Dermis blood vessel endothelial cell (primary cell): ENCODE data around the gene KRCC1. TPM values are rescaled to one million over a fixed set of nuclear protein-coding genes. Genes with fewer than 3 reads are reported as not detected.
A peak's percentile ranks its signal among the peaks of the same experiment; 100 is the strongest.
"Not testable (repeated sequence)": the region's sequence is repeated elsewhere in the genome, so short reads cannot be mapped to it uniquely, and the experiment has no call there.

ENCODE experiments used
- DNase-seq: peaks from one replicate; pipeline ENCODE4 v3.0.0; 2010
- total RNA-seq: library from RNA; depleted of rRNA; stranded (reverse); fragments of >200 nt; gene quantifications from 2 replicates; pipeline ENCODE4 v1.2.3, GENCODE V29; 2014

The KRCC1 gene
- total RNA-seq, 1 donor from 2014 or later = 19.9 TPM

DNA sequence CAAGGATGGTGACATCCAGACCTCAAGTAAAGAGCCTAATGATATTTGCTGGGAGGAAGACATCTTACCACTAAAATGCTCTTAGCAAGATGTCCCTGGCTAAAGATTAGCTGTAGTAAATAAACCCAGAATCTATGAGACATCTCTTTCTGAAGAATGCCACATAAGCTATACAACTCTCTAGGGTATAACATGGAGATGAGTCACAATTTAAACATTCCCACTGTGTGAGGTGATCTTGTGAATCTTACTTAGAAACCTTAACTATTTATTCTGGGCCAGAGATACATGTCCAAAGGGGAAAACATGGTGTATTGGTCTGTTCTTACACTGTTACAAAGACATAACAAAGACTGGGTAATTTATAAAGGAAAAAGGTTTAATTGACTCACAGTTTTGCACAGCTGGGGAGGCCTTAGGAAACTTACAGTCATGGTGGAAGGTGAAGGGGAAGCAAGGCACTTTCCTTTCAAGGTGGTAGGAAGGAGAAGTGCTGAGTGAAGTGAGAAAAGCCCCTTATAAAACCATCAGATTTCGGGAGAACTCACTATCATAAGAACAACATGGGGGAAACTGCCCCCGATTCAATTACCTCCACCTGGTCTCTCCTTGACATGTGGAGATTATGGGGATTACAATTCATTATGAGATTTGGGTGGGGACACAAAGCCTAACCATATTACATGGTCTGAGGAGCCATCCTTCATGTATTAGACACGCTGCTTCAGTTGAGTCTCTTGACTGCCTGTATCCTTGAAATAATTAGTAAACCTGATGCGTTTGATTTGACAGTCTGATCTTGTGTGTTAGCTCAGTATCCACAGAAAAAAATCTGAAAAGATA is 17.1 kb downstream of the KRCC1 start:
- DNase-seq = peak; percentile 47

DNA sequence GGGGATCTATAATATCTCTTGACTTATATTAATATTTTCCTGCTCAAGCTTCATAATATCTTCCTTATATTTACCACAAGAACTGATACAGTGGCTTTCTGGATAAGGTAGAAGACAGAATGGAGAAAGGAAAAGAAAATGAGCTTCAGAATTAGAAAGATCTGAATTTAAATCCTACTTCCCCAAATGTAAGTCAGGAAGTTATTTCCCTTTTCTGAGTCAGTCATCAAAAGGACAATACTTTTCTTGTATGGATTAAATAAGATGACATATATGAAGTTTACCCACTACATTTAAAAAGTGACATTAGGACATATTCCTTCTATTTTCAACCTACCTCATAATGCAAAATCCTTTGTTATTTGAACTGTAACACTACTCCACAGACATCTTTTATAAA is 19.0 kb downstream of the KRCC1 start:
- no peak for DNase-seq

DNA sequence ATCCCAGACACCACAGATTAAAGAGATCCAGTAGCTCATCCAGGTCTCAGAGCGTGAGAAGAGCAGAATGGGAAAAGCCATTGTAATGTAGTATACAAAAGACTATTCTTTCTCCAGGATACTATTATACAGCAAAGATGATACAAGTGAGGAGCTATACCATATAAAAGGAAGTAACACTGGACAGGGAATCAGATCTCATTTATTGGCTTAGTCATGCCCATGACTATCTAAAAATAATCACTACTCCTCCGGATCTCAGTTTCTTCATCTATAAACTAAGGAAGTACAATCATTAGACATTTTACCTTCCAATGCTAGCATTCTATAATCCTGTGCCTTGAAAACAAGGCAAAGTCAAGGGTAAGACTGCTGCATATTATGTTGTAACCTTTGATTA is 19.4 kb downstream of the KRCC1 start:
- no peak for DNase-seq

DNA sequence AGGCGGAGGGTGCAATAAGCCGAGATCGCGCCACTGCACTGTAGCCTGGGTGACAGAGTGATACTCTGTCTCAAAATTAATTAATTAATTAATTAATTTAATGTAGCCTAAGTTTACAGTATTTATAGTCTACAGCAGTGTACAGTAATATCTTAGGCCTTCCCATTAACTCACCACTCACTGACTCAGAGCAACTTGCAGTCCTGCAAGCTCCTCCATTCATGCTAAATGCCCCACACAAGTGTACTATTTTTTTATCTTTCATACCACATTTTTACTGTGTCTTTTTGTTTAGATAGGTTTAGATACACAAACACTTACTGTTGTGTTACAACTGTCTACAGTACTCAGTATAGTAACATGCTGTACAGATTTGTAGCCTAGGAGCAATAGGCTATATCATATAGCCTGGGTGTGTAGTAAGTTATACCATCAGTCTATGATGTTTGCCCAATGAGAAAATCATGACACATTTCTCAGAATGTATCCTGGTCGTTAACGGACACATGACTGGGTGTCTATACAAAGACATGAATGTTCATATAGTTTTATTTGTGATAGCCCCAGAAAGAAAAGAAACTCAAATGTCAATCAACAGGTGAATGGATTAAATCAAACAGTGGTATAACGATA is 23.4 kb downstream of the KRCC1 start:
- DNase-seq = no peak

DNA sequence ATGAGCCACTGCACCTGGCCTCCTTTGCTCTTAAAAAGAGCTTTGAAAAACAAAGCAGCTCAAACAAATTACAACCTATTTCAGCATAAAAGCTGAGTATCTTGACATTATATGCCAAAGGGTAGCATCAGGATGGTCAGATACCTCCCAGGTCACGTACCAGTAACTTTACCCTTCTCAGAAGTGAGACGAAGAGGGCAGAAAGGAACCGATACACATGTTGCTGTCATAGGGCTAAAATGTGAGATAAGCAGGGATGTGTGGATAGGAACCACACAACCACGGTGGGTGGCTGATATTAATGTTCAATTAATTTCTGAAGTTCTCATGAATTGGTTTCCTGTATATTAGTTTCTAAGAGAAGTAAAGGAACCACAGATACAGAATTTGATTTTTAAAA is 26.7 kb downstream of the KRCC1 start:
- no peak for DNase-seq

DNA sequence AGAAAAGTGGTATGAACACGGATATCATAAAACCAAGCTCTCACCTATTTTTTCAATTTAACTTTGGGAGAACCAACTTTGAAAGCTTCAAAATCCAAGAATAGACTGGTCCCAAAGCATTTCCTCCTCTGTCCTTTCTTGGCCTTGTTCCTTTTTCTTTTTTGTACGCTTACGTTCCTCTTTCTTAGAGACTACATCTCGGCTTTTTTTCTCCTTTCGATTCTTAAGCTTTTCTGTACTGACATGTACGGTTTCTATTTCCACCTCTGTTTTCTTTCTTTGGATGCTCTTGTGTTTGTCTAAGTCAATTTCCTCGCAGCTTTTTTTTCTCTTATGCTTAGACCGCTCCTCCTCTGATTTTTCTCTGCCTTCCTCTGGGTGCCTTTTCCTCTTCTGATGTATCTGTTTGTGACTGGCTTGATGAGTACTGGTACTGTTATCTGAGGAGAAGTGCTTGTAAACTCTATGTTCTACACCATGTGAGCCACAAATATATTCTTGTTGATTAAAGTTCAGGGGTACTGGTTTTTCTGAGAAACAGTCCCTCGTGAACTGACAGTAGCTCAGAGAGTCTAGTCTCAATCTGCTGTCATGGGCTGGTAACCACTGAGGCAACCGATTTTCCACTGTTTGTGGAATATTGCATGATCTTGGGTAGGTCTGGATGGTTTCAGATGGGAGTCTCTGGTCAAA is 27.7 kb downstream of the KRCC1 start:
- no peak for DNase-seq

DNA sequence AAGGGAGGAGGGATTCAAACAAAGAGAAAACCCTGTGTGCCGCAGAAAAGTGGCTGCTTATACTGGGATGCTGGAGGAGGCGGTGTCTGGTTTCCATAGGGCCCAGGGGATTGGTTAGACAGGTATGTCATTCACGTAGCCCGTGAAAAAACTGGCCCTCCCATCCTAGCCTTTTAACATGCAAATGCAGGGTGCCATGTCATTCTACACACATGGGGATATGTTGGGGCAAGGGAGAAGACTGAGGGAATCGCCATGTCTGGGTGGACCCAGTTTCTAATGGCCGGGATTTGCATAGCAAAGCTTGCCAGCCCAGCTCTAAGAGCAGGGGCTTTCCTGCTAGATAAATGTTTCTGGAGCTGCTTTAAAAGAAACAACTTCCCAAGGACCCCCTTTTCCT is 31.1 kb downstream of the KRCC1 start:
- no peak for DNase-seq

DNA sequence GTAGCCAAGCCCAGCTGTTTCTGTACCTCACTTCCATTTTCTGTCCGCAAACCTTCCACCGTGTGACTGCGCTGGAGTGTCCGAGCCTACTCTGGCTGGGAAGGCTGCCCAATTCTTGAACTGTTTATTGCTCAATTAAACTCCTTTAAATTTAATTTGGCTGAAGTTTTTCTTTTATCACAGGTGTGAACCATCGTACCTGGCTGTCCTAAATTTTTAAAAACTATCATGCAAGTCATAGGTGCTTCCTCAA is 33.0 kb downstream of the KRCC1 start:
- DNase-seq = no peak

DNA sequence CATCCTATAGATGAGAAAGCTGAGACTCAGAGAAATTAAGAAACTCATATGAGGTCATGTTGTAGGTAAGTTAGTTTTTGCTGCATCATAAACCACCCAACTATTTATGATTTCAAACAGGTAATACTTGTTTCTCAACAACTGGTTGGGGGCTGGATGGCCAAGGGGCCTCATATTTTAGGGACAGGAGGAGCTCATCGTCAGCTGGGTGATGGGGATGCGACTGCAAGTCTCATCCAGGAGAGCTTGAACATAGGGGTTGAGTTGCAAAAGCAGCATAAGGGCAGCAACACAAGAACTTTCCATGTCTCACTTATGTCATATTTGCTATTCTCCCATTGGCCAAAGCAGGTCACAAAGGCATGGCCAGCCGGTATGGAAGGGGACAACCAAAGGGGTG is 35.6 kb downstream of the KRCC1 start:
- no peak for DNase-seq

DNA sequence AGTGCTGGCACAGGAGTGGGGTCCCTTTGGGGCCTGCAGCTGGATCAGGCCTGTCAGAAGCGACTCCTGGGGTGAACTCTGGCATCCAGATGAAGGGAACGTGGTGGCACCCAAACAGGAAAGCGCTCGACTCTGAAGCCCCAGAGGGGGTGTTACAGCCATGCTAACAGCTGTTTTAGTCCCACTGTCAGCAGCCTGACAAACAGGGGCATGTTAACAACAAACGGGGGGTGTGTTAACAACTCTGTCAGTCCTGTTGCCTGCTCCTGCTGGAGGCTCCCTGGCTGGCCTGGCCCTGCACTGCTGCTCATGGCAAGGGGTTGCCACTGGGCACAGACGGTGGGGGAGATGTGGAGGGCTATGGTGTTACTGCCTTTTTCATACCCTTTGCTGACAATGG is 36.7 kb downstream of the KRCC1 start:
- no peak for DNase-seq

DNA sequence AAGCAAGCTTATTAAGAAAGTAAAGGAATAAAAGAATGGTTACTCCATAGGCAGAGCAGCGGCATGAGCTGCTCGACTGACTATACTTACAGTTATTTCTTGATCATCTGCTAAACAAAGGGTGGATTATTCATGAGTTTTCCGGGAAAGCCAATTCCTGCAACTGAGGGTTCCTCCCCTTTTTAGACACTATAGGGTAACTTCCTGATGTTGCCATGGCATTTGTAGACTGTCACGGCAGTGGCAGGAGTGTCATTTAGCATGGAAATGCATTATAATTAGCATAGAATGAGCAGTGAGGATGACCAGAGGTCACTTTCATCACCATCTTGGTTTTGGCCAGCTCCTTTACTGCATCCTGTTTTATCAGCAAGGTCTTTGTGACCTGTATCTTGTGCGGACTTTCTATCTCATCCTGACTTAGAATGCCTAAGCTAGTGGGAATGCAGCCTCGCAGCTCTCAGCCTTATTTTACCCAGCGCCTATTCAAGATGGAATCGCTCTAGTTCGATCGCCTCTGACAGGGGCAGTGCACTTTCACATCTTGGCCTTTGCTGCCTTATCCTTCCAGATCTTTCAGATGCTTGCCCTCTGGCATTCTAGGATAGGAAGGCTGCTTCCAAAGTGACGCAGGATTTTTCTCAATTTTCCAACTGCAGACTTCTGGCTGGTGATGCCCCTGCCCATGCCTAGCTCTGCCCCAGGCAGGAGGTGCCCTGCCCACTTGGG is 37.3 kb downstream of the KRCC1 start:
- DNase-seq = peak; percentile 29

DNA sequence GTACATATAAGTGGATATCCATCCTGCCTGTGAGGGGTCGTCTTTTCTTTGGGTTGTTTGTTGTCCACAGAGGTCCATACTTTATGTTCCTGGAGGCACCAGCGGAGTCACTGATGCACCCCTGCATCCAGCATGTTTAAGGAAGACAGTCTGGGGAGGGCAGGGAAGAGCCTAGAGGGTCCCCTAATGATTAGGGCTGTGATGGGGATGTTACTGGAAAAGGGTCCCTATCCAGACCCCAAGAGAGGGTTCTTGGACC is 37.9 kb downstream of the KRCC1 start:
- DNase-seq = not testable (repeated sequence)

DNA sequence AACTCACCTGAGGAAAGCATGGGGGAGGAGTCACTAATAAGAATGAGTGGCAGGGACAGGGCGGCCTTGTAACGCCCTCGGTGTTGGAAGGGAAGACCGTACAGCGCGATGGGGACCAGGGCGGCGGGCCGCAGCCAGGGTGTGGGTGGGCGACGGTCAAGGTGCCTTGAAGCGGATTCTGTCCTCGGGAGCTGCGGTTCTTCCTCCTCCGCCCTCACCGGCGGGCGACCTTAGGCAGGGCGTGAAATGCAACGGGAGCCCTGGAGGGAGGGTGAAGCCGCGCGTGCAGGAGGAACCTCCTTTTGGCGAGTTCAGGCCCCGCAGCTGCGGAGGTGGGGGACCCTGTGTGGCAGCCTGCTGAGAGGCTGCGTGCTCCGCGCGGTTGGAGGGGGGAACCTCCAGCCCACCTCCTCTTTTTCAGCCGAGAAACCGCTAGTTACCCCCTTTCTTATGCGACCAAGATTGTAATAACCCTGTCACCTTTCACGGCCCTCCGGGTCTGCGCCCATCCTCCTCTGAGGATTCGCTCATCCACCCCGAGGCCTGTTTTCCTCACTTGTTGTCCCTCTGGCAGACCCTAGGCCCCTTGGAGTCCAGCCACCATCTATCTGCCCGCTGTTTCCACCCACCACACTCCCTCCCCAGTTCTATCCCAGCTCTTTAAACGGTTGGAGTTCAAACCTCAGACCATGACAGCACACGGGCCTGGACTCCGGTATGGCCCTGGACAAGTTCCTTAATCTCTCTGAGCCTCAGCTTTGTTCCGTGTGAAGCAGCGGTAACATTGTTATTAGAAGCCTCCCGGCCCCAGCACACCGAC is 38.4 kb downstream of the KRCC1 start:
- peak; percentile 4 for DNase-seq

DNA sequence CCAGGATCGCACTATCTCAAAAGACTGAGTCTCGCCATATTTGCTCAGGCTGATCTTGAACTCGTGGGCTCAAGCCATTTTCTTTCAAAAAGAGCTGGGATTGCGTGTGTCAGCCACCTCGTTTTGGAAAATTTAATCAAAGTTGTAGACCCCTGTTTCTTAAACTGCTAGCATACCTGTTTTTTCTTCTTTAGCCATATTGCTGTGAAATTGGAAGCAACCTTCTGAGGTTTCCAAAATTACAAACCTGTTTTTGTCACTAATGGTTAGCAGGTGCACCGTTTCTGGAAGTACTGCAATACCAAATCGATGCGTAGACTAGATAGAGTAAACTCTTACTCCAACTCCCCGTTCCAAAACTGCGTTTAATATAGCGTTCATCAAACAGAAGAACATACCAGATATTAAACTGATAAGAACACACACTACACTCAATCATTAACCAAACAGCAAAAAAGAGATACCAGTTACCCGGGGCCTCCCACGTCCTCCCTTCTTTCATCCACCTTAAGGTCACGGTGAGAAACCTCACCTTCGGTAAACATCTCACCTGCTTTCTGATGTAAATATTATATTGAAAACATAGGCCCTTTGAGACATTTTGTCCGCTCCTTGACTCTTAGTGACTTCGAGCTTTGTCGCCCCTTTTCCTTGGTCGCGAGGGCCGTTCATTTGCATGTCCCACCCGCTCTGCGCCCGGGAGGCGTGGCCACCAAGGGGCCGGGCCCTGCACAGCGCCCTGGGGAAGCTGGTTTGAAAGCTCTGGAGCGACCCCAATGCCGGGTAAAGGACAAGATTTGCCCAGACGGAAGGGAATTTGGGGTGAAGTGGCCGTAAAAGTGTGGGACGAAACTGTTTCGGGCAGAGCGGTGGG is 39.3 kb downstream of the KRCC1 start, which contains the start of gene RNU2-63P:
Gene RNU2-63P (minus strand): TSS at position 462 of the 874 bp plus-strand sequence.
- DNase-seq = peak; percentile 82

DNA sequence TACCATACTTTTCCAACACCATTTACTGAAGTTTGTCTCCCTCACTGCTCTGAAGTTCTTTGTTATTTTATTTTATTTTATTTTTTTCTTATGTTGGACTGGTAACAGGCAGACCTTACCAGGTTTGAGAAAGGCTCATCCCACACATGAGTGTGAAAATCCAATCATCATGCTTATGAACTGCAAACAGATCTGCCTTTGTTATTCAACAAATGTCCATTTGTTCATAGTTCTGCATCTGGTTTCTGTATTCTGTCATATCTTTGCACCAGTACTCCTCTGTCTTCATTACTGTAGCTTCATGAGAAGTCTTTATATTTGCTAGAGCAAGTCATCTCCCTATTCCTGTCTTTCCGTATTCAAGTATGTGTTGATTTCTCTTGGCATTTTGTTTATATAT is 44.6 kb downstream of the KRCC1 start:
- no peak for DNase-seq

DNA sequence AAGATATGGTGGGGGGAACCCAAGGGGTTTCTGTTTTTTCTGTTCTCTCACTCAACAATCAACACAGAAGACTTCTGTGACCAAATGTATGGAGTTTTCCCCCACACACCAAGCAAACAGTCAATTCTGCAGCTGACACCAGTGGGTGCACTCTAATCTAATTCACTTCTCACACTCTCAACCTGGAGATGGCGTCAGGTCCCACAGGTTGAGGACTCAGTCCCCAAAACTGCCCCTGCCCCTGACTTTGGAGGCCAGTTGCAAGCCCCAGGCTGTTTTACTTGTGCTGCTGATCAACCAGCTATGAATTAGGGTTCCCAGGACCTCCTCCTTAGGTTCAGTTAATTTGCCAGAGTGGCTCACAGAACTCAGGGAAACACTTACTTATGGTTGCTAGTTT is 45.4 kb downstream of the KRCC1 start:
- DNase-seq = no peak

DNA sequence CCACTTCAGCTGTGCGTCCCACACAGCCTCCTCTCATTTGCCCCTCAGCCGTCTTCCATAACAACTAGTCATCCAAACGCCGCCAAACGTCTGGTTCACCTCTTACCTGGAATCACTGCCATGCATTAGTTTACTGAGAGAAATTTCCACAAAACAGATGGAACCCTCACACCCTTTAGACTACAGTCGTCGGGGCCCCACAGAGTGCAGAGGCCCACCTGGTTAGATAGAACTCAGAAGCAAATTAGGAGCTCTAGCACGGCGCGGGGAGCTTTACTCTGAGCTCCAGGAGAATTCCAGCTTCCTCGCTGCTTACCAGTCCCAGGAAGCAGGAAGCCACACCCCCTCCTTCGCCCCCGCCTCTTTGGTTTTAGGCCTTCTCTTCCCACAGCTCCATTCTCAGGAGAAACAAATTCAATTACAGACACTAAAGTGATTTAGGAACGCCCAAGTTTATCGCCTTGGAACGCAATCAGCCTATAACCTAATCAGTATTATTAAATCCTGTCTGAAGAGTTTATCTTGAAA is 48.6 kb downstream of the KRCC1 start:
- DNase-seq = no peak

DNA sequence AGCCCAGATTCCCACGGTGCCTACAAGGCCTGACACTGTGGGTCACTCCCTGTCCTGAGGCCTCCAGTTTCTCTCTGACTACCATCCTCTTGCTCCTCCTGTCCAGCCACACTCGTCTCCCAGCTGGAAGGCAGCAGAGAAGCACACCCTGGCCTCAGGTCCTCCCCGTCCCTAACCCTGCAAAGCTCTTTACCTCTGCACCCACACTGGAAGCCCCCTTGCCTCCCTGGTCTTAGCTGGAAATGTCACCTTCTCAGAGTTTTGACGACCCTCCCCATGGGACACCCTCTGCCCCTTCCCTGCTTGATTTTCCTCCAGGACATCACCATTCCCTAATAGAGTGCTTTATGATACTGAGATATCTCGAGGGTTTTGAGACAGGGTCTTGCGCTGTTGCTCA is 49.8 kb downstream of the KRCC1 start:
- no peak for DNase-seq

DNA sequence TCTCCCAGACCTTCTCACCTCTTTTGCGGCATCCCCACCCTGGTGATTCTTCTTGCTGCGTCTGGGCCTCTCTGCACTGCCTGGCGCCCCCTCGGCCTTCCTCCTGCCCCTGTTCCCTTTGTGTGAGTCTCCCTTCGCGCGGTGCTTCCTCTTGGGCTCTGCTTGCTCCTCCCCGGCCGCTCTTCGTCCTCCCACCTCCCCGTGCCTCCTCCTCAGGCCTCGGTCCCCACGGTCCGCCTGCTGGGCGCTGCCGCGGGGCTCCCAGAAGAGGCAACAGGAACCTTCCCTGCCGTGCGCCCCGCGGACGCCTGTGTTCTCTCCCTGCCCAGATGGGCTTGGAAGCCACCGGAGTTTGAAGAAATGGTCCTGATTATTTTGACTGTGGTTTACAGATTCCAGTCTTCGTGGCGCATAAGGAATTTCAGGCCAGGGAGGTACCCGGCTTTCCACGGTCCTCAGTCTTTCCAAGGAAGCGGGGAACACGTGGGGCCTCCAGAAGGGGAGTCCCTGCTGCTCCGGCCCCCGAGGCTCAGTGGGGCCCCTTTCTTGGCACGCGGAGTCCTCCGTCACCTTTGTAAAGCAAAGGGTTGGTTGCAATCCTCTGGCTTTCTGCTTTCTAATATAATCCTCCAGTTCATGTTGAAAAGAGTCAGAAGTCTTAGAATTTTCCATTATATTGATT is 52.4 kb downstream of the KRCC1 start:
- peak; percentile 14 for DNase-seq

DNA sequence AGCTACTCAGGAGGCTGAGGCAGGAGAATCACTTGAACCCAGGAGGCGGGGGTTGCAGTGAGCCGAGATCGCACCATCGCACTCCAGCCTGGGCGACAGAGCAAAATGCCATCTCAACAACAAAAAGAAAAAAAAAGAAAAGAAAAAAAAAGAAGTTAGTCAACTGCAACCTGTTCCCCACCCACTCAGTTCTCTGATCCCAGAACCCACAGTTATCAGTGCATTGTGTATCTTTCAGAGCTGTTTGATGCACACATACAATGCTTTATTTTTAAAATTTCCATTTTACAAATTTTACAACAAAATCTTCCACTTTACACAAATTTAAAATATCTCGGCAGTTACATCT is 53.2 kb downstream of the KRCC1 start:
- DNase-seq = no peak

DNA sequence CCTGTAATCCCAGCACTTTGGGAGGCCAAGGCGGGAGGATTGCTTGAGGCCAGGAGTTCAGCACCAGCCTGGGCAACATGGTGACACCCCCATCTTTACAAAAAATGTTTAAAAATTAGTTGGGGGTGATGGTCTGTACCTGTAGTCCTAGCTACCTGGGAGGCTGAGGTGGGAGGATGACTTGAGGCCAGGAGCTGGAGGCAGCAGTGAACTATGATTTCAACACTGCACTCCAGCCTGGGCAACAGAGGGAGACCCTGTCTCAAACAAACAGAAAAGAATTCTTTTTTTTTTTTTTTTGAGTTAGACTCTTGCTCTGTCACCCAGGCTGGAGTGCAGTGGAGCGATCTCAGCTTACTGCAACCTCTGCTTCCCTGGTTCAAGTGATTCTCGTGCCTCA is 55.1 kb downstream of the KRCC1 start:
- not testable (repeated sequence) for DNase-seq
